Measurements from ENCODE around the gene NOP53. TPM values are rescaled to one million over a fixed set of nuclear protein-coding genes. Genes with fewer than 3 reads are reported as not detected.

NOP53 gene
- total and polyA plus RNA-seq, 2 of the 13 experiments (the other 11 are each of a cell fraction or from before 2014, with no cell fraction given): 53.9 to 141 TPM

DNA sequence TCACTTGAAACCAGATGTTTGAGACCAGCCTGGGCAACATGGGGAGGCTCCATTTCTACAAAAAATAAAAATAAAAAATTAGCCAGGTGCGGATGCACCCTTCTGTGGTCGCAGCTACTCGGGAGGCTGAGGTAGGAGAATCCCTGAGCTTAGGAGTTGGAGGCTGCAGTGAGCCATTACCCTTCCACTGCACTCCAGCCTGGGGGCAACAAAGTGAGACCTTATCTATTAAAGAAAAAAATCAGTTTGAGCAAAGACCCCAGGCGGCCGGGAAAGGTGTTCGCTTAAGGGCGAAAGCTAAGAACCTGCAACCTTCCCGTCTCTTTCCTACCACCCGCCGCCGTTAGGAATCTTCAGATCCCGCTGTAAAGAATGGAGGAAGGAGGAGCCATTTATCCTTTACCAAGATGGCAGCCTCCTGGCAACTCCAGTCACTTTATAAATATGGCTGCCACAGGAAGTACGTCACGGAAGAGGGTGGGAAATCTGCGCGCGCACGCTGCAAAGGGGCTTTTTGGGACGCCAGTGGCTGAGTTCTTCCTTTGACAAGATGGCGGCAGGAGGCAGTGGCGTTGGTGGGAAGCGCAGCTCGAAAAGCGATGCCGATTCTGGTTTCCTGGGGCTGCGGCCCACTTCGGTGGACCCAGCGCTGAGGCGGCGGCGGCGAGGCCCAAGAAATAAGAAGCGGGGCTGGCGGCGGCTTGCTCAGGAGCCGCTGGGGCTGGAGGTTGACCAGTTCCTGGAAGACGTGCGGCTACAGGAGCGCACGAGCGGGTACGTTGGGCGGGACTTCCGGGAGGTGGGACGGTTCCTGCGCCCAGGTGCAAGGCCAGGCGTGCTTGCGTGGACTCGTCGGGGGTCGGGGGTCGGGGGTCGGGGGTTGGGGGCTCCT, at the start of gene NOP53 (continued):
- TF ChIP-seq, protein P1, sequence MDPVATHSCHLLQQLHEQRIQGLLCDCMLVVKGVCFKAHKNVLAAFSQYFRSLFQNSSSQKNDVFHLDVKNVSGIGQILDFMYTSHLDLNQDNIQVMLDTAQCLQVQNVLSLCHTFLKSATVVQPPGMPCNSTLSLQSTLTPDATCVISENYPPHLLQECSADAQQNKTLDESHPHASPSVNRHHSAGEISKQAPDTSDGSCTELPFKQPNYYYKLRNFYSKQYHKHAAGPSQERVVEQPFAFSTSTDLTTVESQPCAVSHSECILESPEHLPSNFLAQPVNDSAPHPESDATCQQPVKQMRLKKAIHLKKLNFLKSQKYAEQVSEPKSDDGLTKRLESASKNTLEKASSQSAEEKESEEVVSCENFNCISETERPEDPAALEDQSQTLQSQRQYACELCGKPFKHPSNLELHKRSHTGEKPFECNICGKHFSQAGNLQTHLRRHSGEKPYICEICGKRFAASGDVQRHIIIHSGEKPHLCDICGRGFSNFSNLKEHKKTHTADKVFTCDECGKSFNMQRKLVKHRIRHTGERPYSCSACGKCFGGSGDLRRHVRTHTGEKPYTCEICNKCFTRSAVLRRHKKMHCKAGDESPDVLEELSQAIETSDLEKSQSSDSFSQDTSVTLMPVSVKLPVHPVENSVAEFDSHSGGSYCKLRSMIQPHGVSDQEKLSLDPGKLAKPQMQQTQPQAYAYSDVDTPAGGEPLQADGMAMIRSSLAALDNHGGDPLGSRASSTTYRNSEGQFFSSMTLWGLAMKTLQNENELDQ (CRISPR knock-in tag; IDR thresholded peaks at IDR 0.05; ENCODE audit: borderline replicate concordance): no peak
- TF ChIP-seq PLRG1 (conservative IDR thresholded peaks at IDR 0.05) (no peak), CHD2 (IDR thresholded peaks at IDR 0.05; ENCODE audit: low read depth, low read length) (no peak), GTF2F1 (IDR thresholded peaks at IDR 0.05; ENCODE audit: low read length) (no peak), ZNF329 (CRISPR knock-in tag; IDR thresholded peaks at IDR 0.05; ENCODE audit: low read depth) (no peak), HOXA3 (CRISPR knock-in tag; IDR thresholded peaks at IDR 0.05) (peak; percentile 99), ZNF572 (CRISPR knock-in tag; IDR thresholded peaks at IDR 0.05) (no peak), TARDBP (CRISPR knock-in tag; IDR thresholded peaks at IDR 0.05) (peak; percentile 51), ZC3H13 (CRISPR knock-in tag; IDR thresholded peaks at IDR 0.05) (no peak), ZMAT3 (CRISPR knock-in tag; conservative IDR thresholded peaks at IDR 0.05) (peak; percentile 66; the same call in 1 of the 2 replicates), ZNF768 (CRISPR knock-in tag; IDR thresholded peaks at IDR 0.05) (peak; percentile 37; the same call in 1 of the 2 replicates), POLR2AphosphoS2 (IDR thresholded peaks at IDR 0.05; ENCODE audit: low read depth, low read length) (no peak)
- TF ChIP-seq, protein P2, sequence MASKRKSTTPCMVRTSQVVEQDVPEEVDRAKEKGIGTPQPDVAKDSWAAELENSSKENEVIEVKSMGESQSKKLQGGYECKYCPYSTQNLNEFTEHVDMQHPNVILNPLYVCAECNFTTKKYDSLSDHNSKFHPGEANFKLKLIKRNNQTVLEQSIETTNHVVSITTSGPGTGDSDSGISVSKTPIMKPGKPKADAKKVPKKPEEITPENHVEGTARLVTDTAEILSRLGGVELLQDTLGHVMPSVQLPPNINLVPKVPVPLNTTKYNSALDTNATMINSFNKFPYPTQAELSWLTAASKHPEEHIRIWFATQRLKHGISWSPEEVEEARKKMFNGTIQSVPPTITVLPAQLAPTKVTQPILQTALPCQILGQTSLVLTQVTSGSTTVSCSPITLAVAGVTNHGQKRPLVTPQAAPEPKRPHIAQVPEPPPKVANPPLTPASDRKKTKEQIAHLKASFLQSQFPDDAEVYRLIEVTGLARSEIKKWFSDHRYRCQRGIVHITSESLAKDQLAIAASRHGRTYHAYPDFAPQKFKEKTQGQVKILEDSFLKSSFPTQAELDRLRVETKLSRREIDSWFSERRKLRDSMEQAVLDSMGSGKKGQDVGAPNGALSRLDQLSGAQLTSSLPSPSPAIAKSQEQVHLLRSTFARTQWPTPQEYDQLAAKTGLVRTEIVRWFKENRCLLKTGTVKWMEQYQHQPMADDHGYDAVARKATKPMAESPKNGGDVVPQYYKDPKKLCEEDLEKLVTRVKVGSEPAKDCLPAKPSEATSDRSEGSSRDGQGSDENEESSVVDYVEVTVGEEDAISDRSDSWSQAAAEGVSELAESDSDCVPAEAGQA (IDR thresholded peaks at IDR 0.05; ENCODE audit: low read depth): peak; percentile 97
- TF ChIP-seq, protein P2 (CRISPR knock-in tag; IDR thresholded peaks at IDR 0.05; ENCODE audit: borderline replicate concordance): no peak
- TF ChIP-seq, protein P3, sequence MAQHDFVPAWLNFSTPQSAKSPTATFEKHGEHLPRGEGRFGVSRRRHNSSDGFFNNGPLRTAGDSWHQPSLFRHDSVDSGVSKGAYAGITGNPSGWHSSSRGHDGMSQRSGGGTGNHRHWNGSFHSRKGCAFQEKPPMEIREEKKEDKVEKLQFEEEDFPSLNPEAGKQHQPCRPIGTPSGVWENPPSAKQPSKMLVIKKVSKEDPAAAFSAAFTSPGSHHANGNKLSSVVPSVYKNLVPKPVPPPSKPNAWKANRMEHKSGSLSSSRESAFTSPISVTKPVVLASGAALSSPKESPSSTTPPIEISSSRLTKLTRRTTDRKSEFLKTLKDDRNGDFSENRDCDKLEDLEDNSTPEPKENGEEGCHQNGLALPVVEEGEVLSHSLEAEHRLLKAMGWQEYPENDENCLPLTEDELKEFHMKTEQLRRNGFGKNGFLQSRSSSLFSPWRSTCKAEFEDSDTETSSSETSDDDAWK (CRISPR knock-in tag; IDR thresholded peaks at IDR 0.05): no peak
- TF ChIP-seq, protein P4, sequence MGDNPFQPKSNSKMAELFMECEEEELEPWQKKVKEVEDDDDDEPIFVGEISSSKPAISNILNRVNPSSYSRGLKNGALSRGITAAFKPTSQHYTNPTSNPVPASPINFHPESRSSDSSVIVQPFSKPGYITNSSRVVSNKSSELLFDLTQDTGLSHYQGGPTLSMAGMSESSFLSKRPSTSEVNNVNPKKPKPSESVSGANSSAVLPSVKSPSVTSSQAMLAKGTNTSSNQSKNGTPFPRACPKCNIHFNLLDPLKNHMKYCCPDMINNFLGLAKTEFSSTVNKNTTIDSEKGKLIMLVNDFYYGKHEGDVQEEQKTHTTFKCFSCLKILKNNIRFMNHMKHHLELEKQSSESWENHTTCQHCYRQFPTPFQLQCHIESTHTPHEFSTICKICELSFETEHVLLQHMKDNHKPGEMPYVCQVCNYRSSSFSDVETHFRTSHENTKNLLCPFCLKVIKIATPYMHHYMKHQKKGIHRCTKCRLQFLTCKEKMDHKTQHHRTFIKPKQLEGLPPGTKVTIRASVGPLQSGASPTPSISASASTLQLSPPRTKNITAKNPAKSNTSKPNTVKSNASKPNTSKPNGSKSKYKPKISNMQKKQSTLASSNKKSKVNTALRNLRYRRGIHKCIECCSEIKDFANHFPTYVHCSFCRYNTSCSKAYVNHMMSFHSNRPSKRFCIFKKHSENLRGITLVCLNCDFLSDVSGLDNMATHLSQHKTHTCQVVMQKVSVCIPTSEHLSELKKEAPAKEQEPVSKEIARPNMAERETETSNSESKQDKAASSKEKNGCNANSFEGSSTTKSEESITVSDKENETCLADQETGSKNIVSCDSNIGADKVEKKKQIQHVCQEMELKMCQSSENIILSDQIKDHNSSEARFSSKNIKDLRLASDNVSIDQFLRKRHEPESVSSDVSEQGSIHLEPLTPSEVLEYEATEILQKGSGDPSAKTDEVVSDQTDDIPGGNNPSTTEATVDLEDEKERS (CRISPR knock-in tag; IDR thresholded peaks at IDR 0.05): peak; percentile 92
